Measurements from ENCODE around the gene TAF5L. TPM values are rescaled to one million over a fixed set of nuclear protein-coding genes. Genes with fewer than 3 reads are reported as not detected.
"Not testable (repeated sequence)": the region's sequence is repeated elsewhere in the genome, so short reads cannot be mapped to it uniquely, and the experiment has no call there.

The TAF5L gene
- total RNA-seq, 1 donor from 2014 or later = 28.2 TPM

DNA sequence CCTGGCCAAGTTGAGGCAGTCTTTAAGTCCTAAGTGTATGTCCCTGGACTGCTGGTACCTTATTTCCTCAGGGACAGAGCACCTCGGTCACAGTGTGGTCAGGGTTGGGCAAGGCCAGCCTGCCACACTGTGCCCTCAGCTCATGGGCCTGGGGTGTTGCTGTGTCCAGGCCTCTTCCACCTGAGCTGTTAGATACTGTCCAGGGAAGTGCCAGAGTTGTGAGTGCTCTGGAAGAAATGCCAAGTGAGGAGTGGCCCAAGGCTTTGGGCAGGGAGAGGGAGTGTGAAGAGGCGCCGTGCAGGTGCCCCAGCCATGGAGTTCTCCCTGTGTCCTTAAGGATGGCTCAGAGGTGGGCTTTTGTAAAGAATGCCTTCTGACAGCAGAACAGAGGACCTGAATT is 15.4 kb upstream of the TAF5L start:
- no peak for DNase-seq

DNA sequence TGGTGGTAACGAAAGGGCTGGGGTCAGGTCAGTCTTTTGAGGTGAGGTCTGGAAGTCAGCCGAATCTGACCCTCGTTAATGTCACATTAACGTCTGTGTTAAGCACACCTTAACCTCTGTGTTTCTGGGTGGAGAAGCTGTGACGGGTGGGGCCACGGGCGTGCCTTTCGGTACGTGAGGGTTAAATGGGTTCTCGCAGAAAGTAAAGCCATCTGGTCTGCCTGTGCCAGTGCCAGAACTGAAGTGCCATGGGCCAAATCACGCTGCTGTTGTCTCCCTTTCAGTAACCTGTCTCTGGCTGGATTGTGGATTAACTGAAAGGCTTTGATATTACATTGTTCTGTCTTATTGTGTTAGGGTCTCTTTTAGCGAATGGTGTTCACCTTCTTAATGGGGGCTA is 14.5 kb upstream of the TAF5L start:
- no peak for DNase-seq

DNA sequence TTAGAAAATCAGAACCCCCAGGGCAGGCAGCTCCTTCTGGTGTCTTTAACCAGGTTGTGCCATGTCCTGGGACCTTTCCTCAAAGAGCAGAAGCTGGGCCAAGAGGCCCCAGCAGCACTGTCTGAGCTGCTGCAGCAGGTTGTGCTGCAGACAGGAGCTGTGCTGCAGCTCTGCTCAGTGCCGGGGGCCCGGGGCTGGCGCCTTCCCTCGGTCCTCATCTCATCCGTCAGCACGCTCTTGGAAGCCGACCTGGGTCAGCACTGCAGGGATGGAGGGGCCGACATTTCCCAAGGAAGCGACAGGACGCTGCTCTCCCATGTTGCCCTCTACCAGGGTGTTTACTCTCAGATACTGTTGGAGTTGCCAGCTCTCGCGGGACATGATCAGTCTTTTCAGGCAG is 11.8 kb upstream of the TAF5L start:
- no peak for DNase-seq

DNA sequence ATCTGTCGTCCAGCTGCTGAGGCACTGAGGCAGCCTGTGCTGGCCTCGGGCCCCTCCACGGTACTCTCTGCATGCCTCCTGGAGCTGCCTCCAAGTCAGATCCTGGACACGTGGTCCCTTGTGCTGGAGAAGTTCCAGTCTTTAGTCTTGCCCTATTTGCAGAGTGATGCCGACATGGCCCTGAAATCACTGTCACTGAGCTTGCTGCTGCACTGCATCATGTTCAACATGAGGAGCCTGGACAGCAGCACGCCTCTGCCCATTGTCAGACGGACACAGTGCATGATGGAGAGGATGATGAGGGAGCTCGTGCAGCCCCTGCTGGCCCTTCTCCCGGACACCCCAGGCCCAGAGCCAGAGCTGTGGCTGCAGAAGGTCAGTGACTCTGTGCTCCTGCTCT is 10.1 kb upstream of the TAF5L start:
- no peak for DNase-seq

DNA sequence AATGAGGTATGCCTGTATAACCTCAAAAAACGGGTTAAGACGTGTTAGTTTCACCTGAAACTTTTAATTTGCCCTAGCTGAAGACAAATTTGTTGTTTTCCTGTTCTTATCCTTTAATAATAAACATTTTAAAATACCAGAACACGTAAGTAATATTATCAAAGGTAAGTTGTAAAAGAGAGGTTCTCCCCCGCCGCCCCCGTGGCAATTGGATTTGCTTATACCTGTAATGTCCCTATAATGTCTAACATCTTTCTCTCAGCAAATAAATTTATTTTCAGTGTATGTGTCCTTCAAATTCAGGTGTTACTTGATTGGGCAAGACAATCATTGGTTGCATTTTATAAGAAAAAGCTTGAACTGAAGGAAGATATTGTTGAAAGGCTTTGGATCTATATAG is 6.0 kb upstream of the TAF5L start:
- DNase-seq = no peak

DNA sequence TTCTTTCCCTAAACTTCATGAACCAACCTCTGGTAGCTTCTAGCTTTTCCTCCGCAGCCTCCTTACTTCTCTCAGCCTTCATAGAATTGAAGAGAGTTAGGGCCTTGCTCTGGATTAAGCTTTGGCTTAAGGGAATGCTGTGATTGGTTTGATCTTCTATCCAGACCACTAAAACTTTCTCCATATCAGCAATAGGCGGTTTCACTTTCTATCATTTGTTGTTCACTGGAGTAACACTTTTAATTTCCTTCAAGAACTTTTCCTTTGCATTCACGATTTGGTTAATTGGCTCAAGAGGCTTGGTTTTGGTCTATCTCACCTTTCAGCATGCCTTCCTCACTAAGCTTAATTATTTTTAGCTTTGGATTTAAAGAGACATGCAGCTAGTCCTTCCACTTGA is 5.2 kb upstream of the TAF5L start:
- DNase-seq = no peak

DNA sequence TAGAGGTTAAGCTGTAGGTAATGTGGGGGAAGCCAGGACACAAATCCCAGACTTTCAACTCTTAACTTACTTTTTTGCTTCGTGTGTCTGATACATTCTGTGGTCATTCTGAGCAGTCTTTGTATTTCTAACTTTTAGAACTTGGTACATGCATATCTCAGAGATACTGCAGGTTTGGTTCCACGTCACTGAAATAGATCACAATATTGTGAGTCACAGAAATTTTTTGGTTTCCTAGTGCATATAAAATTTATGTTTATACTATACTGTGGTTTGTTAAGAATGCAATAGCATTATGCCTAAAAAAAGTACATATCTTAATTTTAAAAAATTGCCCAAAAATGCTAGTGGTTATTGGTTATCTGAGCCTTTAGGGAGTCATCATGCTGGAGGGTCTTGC is 3.3 kb upstream of the TAF5L start:
- DNase-seq = no peak

DNA sequence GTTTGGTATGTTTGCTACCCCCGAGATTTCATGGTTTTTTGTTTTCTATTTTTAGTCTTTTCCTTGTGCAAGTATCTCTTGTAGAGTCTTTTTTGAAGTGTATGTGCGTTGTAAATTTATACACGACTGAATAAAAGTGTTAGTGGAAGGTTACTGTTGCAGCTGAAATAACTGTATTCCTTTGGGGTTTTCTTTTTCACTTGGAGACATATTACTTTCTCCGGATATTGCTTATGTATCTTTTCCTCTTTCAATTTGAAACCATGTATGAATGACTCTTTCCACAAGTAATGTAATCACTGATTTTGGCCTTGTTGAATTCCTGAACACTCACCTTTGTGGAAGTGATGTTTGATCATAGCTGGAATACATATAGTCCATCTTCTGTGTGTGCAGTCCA is 1.1 kb upstream of the TAF5L start:
- peak; percentile 10 for DNase-seq

DNA sequence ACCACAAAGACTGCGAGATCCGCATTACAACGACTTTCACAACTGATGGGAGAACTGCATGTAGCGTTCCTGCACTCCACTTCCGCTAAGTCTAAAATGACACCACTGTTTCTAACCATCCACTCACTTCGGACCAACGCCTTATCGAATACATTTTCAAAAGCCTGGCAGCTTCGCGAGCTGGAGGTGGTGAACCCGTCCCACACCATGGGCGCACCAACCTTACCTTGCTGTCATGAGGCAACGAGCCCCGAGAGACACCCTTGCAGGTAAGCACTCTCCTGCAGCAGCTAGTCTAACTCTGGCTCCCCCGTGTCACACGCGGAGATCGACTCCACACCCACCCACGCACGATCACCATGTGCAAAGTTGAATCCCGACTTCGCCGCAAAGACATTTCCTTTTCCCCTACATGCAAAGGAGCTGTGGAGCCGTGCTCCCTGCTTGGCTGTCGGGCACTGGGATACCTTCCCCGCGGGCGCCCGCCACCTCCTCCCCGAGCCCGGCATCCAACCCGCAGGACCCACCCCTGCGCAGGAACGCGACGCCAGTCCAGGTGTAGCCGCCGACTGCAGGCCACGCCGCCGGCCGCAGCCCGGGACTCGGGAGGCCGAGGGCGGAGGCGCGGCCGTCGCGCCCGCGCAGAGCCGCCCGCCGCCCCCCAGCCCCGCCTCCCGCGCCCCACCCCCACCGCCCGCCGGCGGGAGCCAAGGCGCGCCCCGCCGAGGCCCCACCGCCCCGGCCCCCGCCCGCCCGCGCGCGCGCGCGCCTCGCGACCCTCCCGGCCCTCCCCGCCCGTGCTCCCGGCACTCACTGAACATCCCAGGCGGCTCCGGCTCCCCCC is 629 bp downstream of the TAF5L start:
- peak; percentile 50 for DNase-seq

DNA sequence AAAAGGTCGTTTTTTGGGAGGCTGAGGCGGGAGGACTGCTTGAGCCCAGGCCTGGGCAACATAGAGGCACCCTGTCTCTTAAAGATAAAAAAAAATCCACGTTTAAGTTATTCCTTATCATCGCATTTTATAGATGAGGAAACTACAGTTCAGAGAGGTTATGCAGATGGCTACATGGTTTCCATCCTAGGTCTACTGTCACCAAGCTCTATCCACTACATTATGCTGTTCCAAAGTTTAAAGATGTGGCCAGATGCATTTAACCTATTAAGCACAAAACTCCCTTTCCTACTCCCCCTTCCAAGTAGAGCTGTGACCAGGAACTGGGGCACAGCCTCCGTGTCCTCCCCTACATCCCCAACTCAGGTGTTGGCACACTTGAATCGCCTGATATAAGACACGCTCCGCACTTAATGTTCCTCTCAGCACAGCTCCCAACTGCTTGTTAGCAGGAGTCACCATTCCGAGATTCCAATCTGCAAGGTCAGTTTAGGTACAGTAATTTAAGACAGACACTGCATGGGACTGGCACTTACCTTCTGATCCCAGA is 1.3 kb downstream of the TAF5L start:
- no peak for DNase-seq

DNA sequence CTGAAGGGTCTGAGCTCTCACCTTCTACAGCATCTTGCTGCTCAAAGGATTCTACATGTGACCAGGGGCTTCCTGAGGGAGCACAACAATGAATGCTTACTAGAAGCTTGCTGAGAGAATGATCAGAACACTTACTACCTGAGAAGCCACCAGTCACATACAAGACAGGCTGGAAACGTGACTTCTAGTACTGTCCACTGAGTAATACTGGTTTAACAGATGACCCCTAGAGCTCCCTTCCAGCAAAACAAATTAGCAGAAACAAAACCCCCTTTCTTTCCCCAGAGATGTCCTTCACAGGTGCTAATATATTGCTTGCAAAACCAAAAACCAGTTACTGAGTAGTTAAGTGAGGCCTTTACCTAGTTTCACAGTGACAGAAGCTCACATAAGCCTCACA is 2.1 kb downstream of the TAF5L start:
- no peak for DNase-seq

DNA sequence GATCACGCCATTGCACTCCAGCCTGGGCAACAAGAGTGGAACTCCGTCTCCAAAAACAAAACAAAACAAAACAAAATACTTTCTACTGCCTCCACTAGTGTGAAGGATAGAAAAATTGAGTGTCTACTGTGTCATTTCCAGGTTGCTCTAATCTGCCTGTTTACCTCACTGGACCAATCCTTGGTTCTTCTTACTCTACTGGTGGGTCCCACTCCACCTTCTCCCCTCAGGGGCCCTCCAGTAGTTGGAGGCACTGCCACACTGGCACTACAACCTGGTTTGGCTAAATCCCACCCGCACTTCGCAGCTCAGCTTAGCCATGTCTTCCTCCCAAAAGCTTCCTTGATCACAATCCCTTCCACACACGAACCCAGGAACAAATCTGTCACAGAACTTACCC is 2.7 kb downstream of the TAF5L start:
- DNase-seq = no peak

DNA sequence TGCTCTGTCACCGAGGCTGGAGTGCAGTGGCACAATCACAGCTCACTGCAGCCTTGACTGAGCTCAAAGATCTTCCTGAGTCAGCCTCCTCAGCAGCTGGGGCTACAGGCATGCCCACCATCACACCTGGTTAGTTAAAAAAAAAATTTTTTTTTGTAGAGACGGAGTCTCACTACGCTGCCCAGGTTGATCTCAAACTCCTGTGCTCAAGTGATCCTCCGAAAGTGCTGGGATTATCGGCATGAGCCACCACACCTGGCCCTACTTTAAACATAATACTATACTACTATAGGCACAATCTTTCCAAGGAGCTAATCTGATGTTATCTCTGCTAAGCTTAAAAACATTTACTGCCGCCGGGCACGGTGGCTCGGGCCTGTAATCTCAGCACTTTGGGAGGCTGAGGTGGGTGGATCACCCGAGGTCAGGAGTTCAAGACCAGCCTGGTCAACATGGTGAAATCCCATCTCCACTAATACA is 3.2 kb downstream of the TAF5L start:
- not testable (repeated sequence) for DNase-seq

DNA sequence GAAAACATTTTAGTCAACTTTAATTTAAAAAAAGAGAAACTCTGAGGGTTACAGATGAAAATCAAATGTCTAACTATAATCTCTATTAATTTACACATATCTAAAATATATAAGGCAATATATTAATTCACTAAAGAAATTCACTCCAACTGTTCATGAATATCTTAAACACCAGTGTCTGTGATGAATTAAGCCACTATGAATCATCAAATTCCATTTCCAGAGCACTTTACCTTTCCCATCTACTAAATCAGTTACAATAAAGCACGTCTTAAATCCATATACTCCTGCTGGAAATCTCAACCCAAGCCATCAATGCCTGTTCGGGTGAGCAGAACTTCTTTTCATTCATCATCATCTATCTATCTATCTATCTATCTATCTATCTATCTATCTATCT is 4.3 kb downstream of the TAF5L start:
- DNase-seq = no peak

DNA sequence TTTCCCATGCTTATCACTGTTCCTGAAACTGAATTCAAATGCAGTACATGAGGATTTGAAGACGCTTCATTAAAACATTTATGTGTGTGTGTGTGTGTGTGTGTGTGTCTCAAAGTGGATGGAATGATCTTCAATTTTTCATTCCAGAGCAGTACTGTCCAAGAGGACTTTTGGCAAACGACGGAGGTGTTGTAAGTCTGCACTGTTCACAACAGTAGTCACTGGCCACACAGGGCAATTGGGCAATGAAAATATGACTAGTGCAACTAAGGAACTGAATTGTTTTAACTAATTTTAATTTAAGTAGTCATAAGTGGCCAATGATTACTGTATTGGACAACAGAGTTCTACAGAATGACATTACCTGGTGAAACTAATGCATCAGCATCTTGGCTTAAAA is 5.0 kb downstream of the TAF5L start:
- DNase-seq = no peak

DNA sequence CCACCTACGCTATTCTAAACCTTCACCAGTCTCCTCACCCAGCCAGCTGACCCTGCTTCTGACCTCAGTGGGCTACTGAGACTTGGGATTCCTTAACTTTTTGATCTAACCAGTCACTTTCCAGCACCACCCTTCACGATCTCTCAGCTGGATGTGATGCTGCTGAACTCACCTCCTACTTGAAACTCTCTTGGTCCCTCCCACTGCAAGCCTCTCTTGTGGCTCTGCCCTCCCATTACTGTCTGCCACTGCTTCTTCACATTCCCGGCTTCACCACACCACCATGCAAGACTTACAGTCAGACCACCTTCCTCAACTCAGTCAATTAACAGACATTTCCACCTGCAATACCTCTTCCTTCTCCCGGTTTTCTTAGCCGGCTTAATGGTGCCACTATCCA is 6.3 kb downstream of the TAF5L start:
- DNase-seq = no peak

DNA sequence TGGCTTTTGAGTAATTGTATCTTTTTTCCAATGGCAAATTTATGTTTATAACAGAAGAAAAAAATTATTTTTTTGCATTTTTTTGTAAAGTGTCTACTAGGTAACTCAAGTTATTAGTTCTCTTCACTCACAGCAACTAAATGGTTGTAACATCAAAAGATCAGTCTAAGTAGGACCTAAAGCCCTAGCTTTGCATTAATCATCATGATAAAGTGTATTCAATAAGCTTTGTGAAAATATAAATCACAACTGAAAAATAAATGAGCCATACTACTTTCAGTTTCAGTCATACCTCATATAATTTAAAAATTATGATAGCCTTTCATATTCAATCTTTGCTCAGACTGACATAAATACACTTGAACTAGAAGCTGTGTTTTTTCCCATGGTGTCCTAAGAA is 6.9 kb downstream of the TAF5L start:
- DNase-seq = no peak

DNA sequence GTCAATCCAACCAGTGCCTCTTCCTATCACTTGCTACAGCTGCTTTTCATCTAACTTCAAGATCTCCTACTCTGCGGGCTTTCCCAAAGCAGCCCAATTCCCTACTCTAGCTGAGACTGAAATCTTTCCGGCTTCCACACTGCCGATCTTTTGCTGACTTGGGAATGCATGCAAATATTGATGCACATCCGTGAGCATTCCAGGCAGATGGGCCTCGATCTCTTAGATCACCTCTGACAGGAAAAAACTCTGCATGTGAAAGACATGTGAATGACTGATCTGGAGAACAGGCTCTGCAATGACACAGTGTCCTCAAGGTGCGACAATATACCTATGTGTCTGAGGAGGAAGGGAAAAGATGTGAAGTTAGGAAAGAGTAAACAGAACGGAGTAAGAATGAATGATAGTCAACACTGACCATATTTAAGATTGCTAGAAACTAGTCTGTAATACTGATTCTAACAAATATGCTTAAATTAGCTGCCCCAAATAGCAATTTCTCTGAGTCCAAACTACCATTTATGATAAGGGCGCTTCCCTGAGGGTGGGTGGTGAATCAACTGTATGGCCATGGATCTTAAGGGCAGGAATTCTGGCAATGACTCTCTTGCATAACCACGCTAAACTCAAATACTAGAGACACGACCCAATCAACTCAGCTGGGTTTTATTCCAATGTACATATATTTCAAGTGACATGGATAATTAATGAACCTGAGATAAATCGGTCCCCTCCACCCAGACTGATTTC is 8.4 kb downstream of the TAF5L start:
- no peak for DNase-seq

DNA sequence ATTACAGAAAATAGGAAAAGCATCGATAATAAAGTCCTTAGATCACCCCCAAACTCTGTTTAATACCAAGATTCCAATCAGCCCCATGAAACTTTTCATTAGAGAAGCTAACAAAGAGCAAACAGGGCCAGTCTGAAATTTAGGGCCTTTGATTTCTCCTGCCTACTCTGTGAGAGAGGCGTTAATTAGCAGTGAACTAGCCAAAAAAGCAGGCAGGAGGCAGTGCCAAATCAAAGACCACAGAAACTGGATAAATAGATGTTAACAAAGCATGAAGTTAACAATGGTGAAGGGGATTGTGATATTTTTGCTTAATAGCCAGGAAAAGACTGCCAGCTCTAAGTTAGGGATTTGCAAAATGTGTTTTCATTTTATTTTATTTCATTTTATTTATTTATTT is 11.2 kb downstream of the TAF5L start:
- no peak for DNase-seq

DNA sequence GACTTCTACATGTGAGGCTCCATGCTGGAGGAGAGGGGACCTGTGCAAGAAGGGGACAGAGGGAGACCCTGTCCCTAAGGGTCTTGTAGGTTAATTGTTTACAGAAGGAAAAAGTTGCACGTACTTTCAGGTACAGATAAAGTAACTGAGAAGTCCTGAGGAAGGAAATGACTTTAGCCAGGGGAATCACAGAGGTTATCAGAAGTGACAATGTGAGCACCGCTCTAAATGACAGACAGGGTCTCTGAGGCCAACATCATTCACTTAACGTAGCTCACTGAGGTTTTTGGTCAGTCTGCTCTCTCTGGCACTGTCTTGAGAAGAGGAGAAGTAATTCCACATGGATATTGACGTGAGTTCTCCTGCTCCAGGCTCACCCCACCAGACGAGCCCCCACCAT is 12.0 kb downstream of the TAF5L start:
- DNase-seq = no peak

DNA sequence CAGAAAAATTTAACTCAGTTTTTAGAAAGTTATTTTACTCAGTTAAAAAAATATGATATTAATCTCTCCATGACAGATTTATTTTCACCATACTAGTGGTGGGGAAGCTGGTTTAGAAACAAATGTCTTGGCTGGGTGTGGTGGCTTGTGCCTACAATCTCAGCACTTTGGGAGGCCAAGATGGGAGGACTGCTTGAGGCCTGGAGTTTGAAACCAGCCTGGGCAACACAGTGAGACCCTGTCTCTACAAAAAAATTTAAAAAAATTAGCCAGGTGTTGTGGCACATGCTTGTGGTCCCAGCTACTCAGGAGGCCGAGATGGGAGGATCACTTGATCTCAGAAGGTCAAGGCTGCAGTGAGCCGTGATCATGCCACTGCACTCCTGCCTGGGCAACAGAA is 17.3 kb downstream of the TAF5L start:
- no peak for DNase-seq

DNA sequence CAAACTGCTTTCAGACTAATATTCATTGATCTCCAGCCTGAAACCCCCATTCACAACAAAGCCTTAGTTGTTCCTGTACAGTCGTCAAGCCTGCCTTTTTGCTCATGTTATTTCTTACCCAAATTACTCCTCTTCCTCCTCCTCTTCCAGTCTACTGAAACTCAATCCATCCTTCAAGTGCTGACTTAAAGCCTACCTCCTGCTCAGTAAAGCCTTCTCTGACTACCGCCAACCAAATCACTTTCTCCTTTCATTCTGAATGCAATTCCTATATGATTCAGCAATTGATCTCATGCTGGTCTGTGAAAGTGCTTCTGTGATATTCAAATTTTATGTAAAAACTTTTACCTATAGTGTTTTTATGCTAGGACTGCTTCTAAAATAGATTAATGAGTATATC is 18.6 kb downstream of the TAF5L start:
- no peak for DNase-seq

DNA sequence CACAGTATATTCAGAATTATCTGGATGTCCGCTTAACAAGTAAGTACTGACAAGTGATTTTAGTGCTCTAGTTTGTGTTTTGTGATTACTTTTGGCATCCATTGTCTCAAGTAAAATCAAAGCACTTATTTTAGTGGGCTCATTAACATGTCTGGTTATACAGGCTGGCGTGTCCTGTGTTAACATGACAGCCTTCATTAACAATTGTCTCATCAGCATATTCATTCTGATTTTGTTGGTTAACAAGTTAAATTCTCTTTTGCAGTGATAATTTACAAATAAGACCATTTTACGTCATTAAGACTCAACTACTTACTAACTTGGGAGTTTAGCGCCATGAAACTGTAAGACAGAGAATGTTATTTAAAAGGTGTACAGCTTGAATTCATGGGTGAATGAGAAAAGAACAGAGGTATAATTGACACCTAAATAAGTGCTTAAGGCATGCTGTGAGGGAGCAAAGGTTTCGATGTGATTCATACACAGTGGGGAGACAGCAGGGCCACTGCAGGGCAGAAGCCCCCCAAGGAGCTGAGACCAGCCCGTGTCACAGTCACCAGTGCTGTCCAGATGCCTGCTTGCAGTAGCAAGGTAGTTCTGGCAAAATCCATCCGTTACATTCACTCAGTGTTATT is 22.4 kb downstream of the TAF5L start:
- DNase-seq = no peak

All from dermis blood vessel endothelial cell (primary cell).